ENCODE data around the gene TUBGCP3.

- TF ChIP-seq, protein P1, sequence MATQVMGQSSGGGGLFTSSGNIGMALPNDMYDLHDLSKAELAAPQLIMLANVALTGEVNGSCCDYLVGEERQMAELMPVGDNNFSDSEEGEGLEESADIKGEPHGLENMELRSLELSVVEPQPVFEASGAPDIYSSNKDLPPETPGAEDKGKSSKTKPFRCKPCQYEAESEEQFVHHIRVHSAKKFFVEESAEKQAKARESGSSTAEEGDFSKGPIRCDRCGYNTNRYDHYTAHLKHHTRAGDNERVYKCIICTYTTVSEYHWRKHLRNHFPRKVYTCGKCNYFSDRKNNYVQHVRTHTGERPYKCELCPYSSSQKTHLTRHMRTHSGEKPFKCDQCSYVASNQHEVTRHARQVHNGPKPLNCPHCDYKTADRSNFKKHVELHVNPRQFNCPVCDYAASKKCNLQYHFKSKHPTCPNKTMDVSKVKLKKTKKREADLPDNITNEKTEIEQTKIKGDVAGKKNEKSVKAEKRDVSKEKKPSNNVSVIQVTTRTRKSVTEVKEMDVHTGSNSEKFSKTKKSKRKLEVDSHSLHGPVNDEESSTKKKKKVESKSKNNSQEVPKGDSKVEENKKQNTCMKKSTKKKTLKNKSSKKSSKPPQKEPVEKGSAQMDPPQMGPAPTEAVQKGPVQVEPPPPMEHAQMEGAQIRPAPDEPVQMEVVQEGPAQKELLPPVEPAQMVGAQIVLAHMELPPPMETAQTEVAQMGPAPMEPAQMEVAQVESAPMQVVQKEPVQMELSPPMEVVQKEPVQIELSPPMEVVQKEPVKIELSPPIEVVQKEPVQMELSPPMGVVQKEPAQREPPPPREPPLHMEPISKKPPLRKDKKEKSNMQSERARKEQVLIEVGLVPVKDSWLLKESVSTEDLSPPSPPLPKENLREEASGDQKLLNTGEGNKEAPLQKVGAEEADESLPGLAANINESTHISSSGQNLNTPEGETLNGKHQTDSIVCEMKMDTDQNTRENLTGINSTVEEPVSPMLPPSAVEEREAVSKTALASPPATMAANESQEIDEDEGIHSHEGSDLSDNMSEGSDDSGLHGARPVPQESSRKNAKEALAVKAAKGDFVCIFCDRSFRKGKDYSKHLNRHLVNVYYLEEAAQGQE (IDR thresholded peaks at IDR 0.05; ENCODE audit: borderline replicate concordance) = no peak
- TF ChIP-seq EZH2 (IDR thresholded peaks at IDR 0.05; ENCODE audit: borderline replicate concordance, insufficient read depth, low read length, poor library complexity, severe bottlenecking) (no peak), TAF1 (IDR thresholded peaks at IDR 0.05; ENCODE audit: low read depth) (no peak), EP300 (conservative IDR thresholded peaks at IDR 0.05; ENCODE audit: poor library complexity, severe bottlenecking) (no peak), POLR2AphosphoS5 (IDR thresholded peaks at IDR 0.05) (no peak), MXI1 (conservative IDR thresholded peaks at IDR 0.05; ENCODE audit: poor library complexity, severe bottlenecking) (no peak)
- TF ChIP-seq, protein P2, sequence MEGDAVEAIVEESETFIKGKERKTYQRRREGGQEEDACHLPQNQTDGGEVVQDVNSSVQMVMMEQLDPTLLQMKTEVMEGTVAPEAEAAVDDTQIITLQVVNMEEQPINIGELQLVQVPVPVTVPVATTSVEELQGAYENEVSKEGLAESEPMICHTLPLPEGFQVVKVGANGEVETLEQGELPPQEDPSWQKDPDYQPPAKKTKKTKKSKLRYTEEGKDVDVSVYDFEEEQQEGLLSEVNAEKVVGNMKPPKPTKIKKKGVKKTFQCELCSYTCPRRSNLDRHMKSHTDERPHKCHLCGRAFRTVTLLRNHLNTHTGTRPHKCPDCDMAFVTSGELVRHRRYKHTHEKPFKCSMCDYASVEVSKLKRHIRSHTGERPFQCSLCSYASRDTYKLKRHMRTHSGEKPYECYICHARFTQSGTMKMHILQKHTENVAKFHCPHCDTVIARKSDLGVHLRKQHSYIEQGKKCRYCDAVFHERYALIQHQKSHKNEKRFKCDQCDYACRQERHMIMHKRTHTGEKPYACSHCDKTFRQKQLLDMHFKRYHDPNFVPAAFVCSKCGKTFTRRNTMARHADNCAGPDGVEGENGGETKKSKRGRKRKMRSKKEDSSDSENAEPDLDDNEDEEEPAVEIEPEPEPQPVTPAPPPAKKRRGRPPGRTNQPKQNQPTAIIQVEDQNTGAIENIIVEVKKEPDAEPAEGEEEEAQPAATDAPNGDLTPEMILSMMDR (IDR thresholded peaks at IDR 0.05; ENCODE audit: poor library complexity, severe bottlenecking) = no peak
These were observed 14.2 kb downstream of the TUBGCP3 start for GRCh38 chr13:112573710-112574109.
